ENCODE results near the gene CSF1.
"Not testable (repeated sequence)": the region's sequence is repeated elsewhere in the genome, so short reads cannot be mapped to it uniquely, and the experiment has no call there.

Gene CSF1

DNA sequence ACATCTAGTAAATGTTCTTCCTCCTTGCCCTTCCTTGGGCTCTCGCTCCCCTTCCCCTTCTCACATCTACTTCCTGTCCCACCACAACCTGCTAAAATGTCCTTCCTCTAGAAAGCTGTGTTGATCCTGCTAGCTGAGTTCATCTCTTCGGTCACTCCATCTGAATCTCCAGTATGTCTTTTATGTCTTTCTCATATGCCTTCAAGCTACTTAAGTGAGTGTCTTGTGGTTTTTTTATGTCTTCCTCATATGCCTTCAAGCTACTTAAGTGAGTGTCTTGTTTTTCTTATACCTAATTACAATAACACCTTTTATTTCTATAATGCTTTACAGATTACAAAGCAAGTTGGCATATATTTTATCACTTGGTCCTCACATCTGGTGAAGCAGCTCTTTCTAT lies 33.9 kb downstream of the CSF1 start:
- no peak for DNase-seq

DNA sequence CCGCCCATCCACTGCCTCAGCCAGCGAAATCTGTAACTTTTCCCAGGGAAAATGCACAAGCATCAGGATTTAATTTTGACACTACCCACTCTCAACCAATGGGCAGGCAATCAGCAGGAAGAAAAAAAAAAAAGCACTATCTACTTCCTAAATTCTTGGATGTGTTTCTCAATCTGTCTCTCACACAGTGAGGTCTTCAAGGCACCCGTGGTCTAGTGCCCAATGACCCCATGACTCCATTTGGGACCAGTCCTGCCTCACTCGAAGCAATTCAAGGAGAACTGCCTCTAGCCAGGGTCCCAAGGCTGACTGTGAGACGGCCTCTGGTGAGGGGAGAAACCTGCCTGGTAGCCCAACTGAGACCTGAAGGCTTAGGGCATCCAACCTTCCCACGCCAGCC lies 35.9 kb downstream of the CSF1 start:
- no peak for DNase-seq

DNA sequence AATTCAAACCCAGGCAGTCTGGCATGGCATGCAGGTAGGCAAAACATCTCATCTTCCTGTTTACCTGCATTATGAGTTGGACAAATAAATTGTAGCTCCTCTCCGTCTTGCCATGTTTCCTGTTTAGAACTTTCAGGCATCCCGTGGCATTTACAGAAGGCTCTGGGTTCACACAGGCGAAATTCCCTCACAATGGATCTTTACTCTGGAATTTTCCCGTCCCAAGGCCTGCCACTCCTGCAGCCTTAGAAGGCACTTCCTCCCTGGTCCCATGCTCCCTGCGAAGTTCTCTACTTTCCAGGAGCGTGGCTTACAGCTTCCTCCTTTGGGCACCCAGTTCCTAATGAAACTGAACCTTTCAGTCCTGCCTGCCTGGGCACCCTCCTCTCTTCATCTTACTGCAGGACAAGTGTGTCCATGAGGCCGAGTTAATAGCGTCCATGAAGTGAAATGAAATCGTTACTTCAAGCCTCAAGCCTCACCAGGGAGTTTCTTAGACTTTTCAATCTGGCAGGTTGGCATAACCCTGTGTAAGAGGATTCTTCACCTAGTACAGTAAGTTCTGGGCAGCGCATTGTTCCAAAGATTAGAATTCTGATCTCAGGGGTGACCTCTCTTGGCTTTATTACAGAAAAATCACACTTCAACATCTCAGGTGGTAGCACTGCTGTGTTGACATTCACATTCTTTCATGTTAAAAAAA lies 37.1 kb downstream of the CSF1 start:
- DNase-seq: no peak

DNA sequence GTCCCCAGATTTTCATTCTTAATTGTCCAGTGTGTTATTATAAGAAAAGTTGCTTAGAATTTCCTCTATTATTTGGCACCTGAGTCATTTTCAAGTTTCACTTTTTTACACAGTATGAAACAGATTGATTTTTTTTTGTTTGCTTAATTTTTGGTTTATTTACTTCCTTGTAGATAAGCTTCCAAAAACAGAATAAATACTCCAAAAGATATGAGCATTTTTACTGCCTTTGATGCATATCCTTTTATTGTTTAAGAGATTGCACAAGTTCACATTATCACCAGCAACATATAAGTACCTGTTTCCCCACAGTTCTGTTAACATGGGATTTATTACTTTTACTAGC lies 37.6 kb downstream of the CSF1 start:
- no peak for DNase-seq

DNA sequence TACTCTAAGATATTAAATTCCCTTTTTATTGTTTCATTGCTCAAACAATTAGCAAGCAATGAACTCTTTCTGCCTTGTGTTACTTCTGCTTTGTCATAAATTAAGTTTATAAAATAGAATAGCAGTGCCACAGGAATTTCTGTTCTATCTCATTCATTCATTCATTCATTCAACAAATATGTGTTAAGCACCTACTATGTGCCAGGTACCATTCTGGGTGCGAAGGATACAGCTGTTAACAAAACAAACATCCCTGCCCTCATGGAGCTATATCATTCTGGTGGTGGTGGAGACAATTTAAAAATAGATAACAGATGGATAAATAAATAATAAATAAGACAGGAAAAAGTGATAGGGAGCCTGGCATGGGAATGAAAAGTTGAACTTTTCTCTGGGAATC lies 39.4 kb downstream of the CSF1 start:
- no peak for DNase-seq

DNA sequence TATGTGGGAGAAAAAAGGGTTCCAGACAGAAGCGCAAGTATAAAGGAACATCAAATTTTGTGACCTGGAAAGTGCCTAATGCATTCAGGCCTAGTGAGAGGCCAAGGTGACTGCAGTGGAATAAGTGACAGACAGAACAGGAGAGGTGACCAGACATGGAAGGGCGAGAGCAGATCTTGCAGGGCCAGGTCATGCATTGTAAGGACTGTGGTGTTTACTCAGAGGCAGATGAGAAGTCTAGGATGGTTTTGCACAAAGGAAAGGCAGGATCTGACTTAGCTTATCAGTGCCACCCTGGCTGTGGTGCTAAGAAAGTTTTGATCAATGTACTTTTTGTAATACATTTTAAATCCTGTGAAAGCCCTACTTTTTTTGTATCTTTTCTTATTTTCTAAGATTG lies 39.9 kb downstream of the CSF1 start:
- DNase-seq: no peak

DNA sequence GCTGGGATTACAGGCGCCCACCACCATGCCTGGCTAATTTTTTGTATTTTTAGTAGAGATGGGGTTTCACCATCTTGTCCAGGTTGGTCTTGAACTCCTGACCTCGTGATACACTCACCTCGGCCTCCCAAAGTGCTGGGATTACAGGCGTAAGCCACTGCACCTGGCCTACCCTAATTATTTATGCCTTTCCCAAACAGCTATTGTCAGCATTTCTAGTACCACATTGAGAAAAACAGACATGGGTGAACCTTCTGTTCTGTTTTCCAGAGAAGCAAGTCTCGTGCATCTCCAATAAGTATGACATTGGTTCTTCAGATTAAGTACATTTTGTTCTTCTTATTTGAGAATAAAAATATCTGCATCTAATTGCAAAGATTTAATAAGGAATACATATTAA lies 40.9 kb downstream of the CSF1 start:
- DNase-seq: not testable (repeated sequence)

DNA sequence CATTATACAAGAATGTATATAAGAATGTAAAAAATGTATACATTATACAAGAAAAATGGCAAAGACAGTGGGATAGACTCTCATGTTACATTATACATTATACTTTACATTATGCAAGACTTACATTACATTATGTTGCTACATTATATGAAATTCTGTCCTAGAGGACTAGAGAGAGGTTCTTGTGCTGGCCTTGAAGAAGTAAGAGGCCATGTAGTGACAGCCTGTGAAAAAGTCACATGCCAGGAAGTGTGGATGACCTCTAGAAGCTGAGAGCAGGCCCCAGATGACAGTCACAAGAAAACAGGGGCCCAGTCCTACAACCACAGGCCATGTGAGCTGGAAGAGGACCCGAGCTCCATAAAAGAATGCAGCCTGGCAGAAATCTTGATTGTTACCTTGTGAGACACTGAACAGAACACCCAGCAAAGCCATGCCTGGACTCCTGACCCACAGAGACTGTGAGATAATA lies 43.4 kb downstream of the CSF1 start:
- DNase-seq: no peak

DNA sequence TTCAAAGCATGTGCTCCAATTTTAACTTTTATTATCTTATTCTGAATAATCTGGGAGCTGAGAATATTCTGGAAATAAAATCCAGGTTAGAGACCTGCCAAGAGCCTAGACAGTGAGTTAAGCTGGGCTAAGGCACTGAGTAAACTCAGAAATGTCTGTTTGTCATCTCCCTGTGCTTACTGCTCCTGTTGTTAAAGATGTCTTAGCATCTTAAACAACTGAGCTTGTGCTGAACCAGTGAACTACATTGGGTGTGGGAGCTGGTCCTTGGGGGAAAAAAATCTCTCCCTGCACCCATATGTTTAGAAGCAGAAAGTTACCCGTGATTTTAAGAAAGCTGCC lies 49.0 kb downstream of the CSF1 start:
- no peak for DNase-seq

DNA sequence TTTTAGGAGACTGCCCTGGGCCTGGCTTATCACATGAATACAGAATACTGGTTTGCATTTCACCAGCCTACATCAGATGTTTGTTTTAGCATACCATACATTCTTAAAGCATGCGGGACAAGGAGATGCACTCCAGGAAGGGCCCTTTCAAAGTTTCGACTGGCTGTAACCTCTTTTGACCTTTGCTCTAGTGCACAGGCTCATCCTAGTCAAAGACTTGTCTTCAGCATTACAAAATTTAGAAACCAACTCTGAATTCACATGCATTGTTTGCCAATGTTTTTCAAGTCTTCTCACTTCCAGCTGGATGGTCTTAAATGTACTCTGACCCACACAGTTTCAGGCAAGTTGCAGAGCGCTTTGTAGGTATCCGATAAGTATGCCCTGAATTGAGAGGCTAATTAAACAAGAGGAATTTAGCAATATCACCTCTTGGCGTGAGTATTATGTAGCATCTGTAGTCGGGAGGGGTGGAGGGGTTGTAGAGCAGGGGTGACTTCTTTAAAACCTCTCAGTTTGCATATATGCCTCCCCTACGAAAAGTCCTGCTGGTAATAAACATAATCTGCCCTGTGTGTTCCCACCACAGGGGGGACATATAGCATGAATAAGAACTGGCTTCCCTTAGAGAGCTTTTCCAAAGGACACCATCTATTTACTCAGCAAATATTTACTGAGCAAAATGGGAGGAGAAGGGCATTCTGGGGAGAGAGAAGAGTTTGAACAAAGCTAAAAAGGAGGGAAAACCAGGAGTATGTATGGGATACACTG lies 49.5 kb downstream of the CSF1 start:
- no peak for DNase-seq

DNA sequence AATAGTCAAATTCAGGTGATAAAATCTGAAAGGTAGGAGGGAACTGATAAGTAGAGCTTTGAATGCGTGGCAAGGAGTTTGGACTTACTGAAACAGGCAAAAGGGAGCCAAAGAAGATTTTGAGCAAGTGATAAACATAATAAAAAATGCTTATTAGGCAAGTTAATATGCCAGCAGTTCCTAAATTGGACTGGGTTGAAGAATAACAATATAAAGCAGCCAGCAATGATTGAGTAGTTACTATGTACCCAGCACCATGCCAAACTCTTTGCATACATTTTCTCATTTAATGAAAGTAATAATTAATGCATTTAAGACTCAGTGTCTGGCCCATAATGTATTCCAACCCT lies 50.1 kb downstream of the CSF1 start:
- no peak for DNase-seq

DNA sequence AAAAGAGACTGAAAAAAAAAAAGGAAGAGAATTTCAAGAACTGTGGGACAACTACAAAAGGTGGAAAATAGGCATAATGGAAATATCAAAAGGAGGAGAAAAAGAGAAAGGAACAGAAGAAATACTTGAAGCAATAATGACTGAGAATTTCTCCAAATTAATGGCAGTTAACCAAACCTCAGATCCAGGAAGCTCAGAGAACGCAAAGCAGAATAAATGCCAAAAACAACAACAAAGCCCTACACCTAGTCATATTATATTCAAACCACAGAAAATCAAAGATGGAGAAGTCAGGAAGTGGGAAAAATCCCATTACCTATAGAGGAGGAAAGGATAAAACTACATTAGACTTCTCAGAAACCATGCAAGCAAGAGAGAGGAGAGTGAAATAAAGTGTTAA lies 53.2 kb downstream of the CSF1 start:
- no peak for DNase-seq

DNA sequence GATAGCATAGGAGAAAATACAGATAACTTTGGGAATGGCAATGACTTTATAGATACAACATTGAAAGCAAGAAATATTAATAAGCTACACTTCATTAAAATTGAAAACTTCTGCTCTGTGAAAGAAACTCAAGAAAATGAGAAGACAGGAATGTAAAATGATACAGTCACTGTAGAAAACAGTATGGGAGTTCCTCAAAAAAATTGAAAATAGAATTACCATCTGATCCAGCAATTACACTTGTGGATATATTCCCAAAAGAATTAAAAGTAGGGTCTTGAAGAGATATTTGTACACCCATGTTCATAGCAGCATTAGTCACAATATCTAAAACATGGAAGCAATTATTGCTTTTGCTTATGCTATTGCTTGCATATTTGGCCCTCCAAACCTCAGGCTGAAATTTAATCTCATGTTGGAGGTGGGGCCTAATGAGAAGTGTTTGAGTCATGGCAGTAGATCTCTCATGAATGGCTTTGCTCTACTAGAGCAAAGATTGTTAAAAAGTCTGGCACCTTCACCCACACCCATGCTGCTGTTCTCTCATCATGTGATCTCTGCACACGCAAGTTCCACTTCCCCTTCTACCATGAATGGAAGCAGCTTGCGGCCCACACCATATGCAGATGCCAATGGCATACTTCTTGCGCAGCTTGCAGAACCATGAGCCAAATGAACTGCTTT lies 58.6 kb downstream of the CSF1 start:
- DNase-seq: no peak

DNA sequence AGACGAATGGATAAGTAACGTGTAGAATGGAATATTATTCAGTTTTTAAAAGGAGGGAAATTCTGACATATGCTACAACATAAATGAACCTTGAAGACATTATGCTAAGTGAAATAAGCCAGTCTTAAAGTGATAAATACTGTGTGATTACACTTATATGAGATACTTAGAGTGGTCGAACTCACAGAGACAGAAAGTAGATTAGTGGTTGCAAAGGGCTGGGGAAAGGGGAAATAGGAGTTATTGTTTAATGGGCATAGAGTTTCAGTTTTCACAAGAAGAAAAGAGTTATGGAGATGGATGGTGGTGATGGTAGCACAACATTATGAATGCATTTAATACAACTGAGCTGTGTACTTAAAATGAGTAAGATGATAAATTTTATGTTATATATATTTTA lies 59.3 kb downstream of the CSF1 start:
- no peak for DNase-seq

DNA sequence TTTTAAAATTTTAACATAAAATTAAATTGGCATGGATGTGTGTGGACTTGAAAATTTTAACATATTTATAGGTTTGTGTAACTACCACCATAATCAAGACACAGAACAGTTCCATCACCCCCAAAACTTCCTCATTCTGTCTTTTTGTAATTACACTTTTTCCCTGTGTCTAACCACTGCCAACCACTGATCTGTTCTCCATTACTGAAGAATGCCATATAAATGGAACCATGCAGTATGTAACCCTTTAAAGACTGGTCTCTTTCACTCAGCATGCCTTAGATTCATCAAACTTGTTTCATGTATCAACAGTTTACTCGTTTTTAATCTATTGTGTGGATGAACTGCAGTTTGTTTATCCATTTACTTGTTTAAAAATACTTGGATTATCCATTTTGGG lies 60.9 kb downstream of the CSF1 start:
- DNase-seq: no peak

DNA sequence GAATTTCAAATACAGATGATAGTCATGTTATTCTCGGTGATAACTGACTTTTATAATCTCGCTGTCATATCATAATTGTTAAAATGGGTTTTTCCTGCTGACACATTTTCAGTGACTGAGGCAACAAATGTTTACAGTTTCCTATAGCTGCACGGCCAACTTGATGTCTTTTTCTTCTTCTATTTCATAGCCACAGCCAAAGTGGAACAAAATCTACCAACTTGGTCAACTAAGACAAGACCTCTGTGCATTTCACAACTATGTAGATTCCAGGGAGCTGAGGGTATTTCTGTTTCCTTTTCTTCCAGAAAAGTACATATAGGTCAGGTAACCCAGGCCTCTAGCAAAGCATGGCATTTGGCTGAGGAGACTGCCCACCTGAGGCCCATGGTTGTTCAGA lies 63.5 kb downstream of the CSF1 start:
- DNase-seq: no peak

DNA sequence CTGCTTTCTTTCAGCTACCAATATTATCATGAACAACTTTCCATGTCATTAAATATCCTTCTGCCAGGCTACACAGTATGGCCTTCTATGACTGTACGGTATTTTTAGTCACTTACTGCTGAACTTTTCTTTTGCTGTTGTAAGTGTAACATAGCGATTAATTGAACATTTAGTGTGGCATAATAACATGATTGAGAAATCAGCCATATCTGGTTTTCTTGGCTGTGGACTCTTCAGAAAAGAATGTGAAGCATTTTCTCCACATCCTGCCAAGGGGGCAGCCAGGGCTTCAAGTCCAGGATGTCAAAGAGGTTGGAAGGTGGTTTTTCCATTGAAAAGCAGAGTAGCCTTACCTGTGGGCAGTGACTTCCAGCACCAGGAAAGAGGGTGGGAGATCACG lies 65.1 kb downstream of the CSF1 start:
- DNase-seq: no peak

DNA sequence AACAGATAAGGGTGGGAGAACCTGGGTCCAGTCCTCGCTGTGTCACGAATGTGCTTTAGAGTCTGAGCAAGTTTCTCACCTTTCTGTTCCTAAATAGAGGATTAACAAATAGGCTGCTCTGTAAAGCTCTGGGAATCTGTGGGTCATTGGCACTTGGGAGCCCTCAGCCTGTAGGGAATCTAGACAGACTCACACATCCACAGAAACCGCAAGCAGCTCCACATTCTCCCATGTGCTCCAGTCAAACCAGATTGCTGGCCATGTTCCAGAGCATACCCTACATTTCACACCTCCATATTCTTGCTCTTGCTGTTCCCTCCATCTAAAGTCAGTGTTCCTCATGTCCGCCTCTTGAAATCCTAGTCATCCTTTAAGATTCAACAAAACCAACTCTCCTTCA lies 66.1 kb downstream of the CSF1 start:
- DNase-seq: no peak

DNA sequence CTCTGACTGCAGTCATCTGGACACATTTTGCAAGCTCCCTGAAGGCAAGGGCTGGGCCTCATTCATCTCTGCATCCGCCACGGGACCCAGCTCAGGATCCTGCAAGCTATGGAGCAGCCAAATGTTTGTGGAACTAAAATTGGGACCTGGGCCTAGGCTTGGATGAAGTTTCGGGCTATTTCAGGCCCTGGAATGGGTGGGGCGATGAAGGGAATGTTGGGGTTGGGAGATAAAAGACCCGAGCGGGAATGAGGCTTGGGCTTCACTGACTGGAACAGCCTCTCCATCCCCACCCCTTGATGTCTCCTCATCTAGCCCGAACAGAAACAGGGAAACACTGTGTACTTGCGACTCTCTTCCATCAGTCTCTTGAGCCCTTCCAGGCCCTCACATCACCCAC lies 66.6 kb downstream of the CSF1 start:
- DNase-seq: no peak

DNA sequence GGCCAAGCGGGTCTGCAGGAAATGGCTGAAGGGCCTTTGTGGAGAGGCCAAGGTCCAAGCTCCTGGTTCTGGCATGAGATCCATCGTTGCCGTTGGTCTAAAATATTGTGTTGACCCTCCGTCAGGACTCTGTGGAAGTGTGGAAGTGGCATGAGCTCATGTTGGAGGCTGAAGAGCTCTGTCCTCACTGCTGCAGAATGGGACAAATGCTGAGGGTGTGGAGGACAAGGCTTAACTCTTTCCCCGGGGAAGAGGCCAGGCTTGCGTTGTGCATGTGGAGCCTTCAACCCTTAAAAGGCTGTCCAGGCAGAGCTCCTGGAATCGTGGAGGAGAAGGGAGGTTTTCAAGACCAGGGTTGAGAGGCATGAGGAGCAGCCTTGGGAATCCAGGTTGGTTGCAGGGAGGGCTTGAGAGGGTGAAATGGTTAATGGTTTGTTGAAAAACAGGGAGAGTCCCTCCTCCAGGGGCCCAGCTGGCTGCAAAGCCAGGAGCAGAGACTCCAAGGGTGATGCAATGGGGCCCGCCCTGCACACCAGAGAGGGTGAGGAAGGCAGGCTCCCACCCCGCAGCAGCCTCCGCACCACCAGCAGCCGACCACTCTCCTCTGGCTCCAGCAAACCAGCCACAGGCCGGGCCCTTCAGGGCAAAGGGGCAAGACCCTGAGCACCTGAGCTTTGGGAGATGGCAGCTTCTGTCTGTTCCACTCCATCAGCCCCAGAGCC lies 67.2 kb downstream of the CSF1 start:
- DNase-seq: no peak

DNA sequence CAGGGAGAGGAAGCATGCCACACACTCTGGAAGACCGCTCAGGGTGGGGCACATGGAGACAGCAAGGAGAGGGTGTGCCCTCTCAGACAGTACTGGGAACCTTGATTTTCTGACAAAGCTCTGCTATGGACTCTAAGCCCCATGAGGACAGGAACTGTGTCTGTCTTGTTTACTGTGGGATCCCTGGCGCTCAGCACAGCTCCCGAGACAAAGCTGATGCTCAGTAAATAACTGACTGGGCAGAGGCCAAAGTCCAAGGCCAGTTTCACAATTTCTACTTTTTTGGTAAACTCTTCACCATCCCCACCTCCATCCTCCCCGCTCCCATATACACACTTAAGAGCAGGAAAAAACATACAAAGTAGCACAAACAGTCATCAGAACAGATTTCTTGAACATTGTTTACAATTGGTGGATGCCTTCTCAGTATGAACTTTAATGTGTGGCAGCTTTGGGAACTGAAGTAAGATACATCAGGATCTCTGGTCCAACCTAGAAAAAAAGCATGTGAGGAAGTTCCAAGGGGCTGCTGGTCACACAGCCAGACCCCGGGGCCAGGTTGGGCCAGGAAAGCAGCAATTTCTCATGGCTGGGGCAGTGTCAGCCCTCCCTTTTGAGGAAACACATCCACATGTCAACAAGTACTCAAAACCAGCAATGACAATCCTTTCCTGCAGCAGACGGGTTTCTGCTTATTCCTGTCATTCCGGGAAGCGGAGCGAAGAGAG lies 68.3 kb downstream of the CSF1 start:
- no peak for DNase-seq

DNA sequence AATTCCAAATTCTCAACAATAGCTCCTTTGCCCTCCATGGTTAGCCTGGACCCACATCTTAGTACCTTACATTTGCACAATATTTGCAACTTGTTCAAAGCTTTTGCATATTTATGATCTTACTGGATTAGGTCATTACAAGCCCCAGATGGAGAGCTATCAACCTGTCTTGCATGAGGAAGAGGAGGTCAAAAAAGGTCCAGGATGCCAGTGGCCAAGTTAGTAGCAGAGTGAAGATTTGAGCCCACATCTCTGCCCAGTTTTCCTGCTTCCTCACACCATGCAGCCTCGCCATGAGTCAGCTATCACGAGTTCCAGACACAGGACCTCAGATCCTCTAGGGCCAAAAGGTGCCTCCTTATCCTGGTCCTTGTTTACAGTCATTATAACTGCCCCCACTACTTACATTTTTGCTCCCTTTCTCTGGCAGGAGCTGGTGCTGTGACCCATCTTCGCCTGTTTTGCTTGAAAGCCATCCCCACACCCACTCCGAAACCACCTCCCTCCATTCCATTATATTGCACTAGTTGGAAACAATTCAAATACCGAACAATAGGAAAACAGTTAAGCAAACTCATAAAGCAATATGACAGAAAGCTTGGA lies 68.9 kb downstream of the CSF1 start:
- DNase-seq: no peak

All from hippocampal formation (tissue), 2 donors.